NCI-H2107 treated with DMSO at 0.1 percent for 48 hours (cell line): Measurements from ENCODE around the gene CAMTA1.
"Not testable (repeated sequence)": the region's sequence is repeated elsewhere in the genome, so short reads cannot be mapped to it uniquely, and the experiment has no call there.

Experiments
- DNase-seq: peaks from one replicate; lab custom pipeline; 2025; ENCODE audit not compliant: unreplicated experiment; lab: John Stamatoyannopoulos, UW

The CAMTA1 gene

GRCh38 chr1:6905790-6906189 lies 120.5 kb downstream of the CAMTA1 start:
- no peak for DNase-seq

DNA sequence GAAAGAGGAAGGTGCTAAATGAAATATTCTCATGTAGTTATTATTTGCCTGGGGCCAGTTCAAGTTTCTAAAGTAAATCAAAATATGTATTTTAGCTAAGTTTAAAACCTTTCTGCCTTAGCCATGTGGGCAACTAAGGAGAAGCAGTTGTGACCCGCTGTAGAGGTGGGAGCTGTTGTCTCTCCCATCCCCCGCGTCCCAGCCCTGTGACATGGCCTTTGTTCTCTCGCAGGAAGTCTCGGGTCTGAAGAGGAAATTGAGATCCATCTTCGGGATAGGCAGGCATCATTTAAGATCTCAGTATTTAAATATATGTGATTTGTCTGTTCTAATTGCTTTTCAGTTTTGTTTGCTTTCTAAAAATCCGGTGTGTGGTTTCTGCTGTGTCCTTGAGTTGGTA lies 121.5 kb downstream of the CAMTA1 start:
- DNase-seq = no peak

- DNase-seq = no peak
Observed at GRCh38 chr1:6907201-6907600, 121.9 kb downstream of the CAMTA1 start.

- no peak for DNase-seq
Observed at GRCh38 chr1:6907676-6908434, 122.6 kb downstream of the CAMTA1 start.

DNA sequence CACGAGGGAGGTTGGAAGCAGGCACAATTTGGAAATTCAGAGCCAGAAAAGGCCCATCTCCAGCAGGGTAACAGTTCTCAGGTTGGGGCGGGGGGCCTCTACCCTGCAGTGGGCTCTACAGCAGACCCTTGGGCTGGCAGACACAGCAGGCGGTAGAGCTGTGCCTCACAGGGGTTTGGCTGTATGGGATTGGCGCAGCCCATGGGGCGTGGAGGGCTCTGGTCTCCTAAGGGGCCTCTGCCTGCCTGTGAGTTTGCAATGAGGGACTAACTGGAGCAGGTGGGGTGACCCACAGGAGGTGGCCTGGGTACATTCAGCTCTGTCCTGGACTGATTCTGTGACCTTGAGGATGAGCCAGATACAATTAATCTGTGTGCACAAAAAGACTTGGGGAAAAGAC lies 124.1 kb downstream of the CAMTA1 start:
- DNase-seq = no peak

DNA sequence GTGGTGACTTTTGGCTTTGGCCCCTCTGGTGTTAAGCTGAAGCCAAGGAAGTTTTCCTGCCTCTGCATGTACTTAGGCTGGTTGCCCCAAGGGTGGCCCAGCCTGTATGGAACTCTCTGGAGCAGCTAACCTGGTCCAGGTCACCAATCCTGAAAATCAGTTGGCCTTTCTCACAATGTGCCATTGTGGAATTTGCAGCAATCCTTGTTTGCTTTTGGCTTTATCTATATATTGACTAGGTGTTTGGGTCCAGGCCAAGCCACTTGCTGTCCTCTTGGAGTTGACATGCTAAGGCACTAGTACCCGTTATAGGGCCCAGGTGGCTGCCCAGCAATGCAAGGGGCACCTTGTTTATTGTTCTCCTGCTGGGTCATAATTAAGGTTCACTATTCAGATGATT lies 124.6 kb downstream of the CAMTA1 start:
- no peak for DNase-seq

- no peak for DNase-seq
Observed at GRCh38 chr1:6911021-6911941, 126.0 kb downstream of the CAMTA1 start.

GRCh38 chr1:6911974-6912373 lies 126.7 kb downstream of the CAMTA1 start:
- DNase-seq = no peak

GRCh38 chr1:6912518-6912917 lies 127.3 kb downstream of the CAMTA1 start:
- DNase-seq = no peak

DNA sequence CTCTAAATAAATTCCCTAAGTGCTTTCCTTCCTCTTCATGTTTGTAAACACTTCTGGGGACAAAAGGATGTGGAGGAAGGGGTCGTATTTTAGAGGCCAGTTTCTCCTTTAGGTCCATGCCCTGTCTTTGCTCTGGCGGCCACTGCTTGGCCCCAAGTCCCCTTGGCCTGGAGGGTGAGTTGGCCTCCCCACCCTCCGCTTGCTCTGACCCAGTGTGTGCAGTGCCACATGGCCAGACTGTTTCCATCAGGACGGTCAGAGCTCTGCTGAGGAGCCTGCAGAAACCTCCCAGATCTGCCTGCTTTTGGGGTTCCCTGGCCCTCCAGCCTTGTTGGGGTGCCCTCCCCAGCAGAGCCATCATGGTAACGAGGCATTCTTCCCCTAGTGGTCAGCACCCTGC lies 127.8 kb downstream of the CAMTA1 start:
- DNase-seq = no peak

- DNase-seq = no peak
Observed at GRCh38 chr1:6914706-6915105, 129.5 kb downstream of the CAMTA1 start.

DNA sequence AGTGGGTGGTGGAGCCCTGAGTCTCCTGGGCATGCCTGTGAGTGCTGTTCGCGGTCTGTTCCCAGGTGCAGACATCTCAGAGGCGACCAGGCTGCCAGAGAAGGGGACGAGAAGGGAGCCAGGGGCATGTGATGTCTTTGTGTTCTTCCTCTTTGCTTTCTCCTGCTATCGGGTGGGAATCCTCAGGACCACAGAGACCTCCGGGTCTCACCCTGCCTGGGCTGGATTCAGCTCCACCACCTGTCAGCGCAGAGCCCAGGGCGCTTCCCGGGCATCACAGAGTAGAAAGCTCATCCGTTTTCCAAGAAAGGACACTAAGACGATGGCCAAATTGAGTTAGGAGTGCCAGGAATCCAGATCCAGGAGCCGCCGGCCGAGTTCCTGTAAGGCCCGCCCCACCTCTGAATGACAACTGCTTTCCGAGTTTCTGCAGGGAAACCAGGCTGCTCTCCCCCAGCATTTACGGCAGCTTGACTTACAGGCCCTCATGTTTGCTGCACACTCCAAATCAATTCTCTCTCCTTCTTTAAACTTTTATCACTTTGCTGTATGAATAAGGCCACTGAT lies 130.8 kb downstream of the CAMTA1 start:
- DNase-seq = no peak

GRCh38 chr1:6917067-6917466 lies 131.8 kb downstream of the CAMTA1 start:
- no peak for DNase-seq

DNA sequence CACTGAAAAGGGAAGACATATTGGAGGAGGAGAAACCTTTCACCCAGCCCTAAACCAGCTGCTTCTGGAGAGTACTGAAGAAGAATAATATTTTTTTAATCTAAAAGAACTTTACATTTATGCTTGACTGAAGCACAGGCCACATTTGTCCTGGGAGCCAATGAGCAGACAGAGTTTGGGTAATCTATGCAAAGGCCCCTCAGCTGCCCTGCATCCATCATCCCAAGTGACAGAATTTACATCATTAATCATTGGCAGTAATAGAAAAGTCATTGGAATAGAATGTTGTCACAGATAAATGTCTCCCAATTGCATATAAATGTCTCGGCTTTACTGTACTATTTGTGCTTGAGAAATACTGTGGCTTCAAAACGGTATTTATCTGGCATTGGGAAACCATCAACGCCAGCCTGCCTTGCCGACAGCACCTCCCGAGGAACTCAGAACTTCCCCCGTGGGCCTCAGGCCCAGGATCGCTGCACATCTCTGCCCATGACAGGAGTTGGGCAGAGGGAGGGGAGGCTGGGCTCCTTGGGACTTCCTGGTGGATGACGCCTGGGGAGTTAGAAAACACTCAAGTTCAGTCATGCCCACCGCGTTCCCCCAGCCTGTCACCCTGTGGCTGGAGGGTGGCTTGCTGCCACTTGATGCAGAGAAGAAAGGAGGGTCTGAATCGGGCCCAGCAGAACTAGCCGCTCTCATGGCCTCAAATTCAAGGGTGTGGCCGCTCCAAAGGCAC lies 133.1 kb downstream of the CAMTA1 start:
- no peak for DNase-seq

GRCh38 chr1:6918925-6919511 lies 133.8 kb downstream of the CAMTA1 start:
- DNase-seq = no peak

DNA sequence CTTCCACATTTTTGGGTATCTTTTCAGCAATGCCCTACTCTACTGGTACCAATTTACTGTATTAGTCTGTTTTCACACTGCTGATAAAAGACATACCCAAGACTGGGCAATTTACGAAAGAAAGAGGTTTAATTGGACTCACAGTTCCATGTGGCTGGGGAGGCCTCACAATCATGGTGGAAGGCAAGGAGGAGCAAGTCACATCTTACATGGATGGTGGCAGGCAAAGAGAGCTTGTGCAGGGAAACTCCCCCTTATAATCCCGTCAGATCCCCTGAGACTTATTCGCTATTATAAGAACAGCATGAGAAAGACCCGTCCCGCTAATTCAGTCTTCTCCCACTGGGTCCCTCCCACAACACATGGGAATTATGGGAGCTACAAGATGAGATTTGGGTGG lies 136.3 kb downstream of the CAMTA1 start:
- DNase-seq = not testable (repeated sequence)

DNA sequence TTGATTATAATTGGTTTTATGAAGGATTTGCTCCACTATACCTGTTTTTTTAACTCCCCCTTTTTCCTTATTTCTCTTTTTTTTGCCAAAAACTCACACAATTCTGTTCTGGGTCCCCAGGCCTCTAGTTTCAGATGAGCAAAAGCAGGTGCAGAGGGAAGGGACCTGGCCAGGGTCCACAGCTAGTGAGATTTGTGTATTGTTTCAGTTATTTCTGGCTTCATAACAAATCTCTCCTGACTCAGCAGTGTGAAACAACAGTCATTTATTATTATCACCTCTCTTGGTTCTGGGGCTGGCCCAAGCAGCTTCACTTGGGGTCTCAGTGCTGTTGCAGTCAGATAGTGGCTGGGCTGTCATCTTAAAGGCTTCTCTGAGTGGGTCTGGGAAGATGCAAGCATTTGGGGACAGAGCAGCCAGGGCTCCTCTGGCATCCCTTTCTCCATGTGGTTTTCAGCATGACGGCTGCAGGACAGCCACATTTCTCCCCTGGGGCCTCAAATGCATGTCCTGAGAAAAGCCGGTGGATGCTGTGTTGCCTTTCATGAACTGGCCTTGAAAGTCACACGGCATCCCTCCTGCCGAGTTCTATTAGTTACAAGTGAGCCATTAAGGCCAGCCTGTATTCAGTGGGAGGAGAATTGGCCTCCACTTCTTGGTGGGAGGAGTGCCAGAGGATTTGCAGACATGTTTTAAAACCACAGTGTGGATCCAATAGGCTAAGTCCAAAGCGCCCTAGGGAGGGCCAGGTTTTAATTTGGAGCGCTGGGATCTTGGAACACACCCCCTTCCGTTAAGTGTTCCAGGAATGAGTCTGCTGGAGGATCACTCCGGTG lies 137.1 kb downstream of the CAMTA1 start:
- peak; percentile 20 for DNase-seq

- DNase-seq = no peak
Observed at GRCh38 chr1:6923012-6923411, 137.8 kb downstream of the CAMTA1 start.

DNA sequence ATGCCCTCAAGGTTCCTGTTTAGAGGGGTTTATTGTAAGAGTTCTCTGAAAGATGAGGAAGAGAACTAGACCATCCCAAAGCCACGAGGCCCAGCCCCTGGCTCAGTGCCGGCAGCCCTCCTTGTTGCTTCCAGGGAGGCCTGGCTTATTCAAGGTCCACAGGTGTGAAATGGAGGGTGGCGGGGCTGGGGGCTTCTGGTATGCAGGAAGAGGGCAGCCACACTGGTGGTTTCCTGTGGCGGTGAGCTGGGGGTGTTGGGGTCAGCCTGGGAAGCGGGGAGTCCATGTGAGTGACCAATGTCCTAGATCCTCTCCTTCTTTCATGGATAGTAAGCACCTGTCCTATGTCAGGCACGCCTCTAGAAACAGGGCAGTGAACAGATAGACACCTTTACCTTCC lies 138.2 kb downstream of the CAMTA1 start:
- no peak for DNase-seq
